NCI-H2107 treated with DMSO at 0.1 percent for 48 hours (cell line): ENCODE data around the gene RBMY1F.
"Not testable (repeated sequence)": the region's sequence is repeated elsewhere in the genome, so short reads cannot be mapped to it uniquely, and the experiment has no call there.

Source experiments
- DNase-seq: peaks from one replicate; lab custom pipeline; 2025; ENCODE audit not compliant: unreplicated experiment; lab: John Stamatoyannopoulos, UW

Gene RBMY1F

DNA sequence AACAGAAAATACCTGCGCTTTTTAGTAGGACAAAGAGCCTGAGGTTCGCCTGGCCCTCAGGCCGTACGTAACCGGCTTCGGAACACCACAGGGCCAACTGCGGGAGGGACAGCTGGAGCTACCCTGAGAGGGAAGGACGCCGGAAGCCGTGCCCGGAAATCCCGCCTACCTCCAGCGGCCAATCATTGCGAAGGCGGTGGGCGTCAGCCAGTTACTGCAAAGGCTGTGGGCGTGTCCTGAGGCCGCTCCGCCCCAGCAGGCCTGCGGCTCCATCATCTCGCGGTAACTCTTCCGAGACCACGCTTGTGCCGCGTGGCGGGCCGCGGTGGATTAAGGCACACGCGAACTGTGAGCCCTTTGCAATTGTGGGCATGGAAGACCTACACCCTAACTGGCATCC lies at the start of gene RBMY1F:
TSS of gene RBMY1F (minus strand) at position 101 of the 400 bp plus-strand sequence. CDS start 1,954 bp downstream, outside the sequence.
- not testable (repeated sequence) for DNase-seq

DNA sequence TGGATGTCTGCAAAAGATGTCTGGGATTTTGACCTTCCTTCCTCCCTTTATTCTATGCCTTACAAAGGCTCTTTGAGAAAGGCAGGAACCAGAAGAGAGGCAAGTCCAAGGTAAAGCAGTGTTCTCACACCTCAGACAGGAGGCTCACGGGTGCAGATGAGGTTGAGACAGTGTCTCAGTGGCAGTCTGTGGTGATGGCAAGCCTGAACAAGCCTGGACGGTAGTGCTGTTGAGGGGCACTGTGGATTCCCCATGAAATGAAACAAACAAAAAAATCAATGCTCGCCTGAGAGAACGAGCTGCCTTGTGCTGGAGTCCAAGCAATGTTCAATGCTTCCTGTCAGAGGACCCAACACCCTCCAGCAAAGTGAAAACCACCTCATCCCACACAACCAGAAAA lies 31.6 kb downstream of the RBMY1F start:
- not testable (repeated sequence) for DNase-seq

DNA sequence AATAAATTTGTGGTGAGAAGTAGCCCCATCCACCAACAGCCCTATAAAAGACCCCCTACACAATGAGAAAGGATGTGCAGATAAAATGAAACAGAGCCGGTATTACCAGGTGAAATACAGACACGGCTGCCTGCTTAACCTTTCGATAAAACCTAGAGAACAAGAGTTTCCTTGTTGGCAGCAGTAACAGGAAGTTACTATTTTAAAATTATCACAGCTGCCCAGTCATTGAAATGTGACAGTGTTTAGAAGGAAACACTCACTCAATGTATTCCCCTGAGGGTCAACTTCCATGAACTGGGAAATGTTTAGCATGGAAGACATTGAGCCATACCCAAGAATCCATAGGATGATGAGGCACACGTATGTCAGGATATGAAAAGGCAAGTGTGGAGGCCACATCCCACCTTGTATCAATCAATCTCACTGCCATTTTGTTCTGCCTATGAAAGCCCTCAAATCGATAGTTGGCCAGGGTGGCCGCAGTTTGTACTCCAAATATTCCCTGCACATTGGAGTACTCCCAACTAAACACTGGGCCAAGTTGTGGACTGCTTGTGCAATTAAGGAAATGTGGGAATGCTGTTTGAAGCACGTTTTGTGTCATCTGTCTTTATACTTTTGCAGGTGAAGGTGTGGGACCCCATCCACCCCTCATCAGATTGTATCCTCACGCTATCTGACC lies 41.6 kb downstream of the RBMY1F start:
- DNase-seq: not testable (repeated sequence)

DNA sequence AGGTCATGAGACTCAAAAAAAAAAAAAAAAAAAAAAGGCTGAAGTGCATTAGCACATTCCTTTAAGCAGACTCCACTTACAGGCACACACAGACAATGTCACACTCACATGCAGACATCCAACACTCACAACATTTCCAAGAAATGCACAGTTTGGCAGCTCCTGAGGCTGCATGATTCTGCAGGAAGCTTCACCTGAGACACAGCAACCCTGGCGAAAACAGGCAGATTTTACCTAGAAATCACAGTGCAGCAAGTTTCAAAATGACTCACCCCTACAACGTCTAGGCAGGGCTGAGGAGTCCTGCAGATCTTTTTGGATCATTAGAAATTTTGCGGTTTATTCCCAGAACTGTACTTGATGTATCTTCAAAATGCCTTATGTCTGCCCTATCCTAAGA lies 48.0 kb downstream of the RBMY1F start:
- DNase-seq: not testable (repeated sequence)

DNA sequence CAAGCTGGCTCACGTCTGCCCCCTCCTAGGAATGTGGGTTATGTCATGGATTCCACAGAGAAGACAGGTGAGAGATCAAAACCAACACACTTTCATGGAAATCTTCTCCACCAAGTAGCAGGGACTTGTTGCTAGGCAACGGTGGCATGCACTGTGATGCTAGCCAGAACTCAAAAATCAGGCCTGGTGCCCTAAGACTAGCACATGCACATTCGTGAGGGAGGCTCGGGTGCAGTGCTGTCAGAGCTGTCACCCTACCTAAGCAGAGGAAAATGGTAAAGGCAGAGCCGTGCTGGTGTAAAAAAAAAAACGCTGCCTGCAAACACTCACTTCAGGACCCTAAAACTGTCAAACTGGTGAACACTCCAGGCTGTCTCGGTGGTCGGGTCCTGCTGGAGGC lies 52.2 kb downstream of the RBMY1F start:
- DNase-seq: not testable (repeated sequence)
